SJSA1 (cell line): ENCODE data around the gene ADAMTS9. TPM values are rescaled to one million over a fixed set of nuclear protein-coding genes. Genes with fewer than 3 reads are reported as not detected.

Experiments
- DNase-seq, 2 experiments: peaks; one replicate each; pipeline ENCODE4 v3.0.0-alpha.2; 2015 to 2020; ENCODE audit warnings: low spot score in 2 of 2, low read depth in 1 of 2
- H3K27ac ChIP-seq: fragments of 250-450 bp; sonication (Bioruptor Pico); 2 replicates; pipeline ENCODE4 v1.5.1; 2020; ENCODE audit warnings: mild to moderate bottlenecking, moderate library complexity
- H3K27me3 ChIP-seq: fragments of 250-450 bp; sonication (Bioruptor Pico); replicated peaks from 2 replicates; pipeline ENCODE4 v1.5.1; 2020; ENCODE audit warnings: mild to moderate bottlenecking, moderate library complexity
- H3K36me3 ChIP-seq: fragments of 250-450 bp; sonication (Bioruptor Pico); 2 replicates; pipeline ENCODE4 v1.5.1; 2020; ENCODE audit warnings: mild to moderate bottlenecking
- H3K4me1 ChIP-seq: fragments of 250-450 bp; sonication (Bioruptor Pico); replicated peaks from 2 replicates; pipeline ENCODE4 v1.6.1; 2021; ENCODE audit warnings: mild to moderate bottlenecking
- H3K4me3 ChIP-seq: fragments of 250-450 bp; sonication (Bioruptor Pico); 2 replicates; pipeline ENCODE4 v1.5.1; 2020; ENCODE audit warnings: mild to moderate bottlenecking
- H3K9me3 ChIP-seq: fragments of 250-450 bp; sonication (Bioruptor Pico); replicated peaks from 2 replicates; pipeline ENCODE4 v1.5.1; 2020; ENCODE audit warnings: mild to moderate bottlenecking
- total RNA-seq: library from RNA; depleted of rRNA; stranded (reverse); fragments of >200 nt; shearing (Covaris generic); gene quantifications from 2 replicates; pipeline ENCODE4 v1.2.3, GENCODE V29; 2014

Gene ADAMTS9
- total RNA-seq, 1 experiment from 2014 or later, result 5.6 TPM

- peaks cover 25% of the 10 kb centered on the region for H3K4me1 ChIP-seq
- no peak for DNase-seq
- H3K4me3 ChIP-seq, result no peak overlapping the region
- H3K9me3 ChIP-seq, result no peaks in the 10 kb centered on the region
- no peak overlapping the region for H3K27ac ChIP-seq
- no peaks in the 10 kb centered on the region for H3K27me3 ChIP-seq
- no peaks in the 10 kb centered on the region for H3K36me3 ChIP-seq
These were observed 190.9 kb downstream of the ADAMTS9 start for GRCh38 chr3:64496786-64497490.

GRCh38 chr3:64495781-64496334 lies 191.9 kb downstream of the ADAMTS9 start:
- H3K4me3 ChIP-seq, result no peak overlapping the region
- no peak overlapping the region for H3K27ac ChIP-seq
- no peaks in the 10 kb centered on the region for H3K9me3 ChIP-seq
- H3K27me3 ChIP-seq, result no peaks in the 10 kb centered on the region
- peaks cover 29% of the 10 kb centered on the region for H3K4me1 ChIP-seq
- DNase-seq, result no peak
- H3K36me3 ChIP-seq, result no peaks in the 10 kb centered on the region

DNA sequence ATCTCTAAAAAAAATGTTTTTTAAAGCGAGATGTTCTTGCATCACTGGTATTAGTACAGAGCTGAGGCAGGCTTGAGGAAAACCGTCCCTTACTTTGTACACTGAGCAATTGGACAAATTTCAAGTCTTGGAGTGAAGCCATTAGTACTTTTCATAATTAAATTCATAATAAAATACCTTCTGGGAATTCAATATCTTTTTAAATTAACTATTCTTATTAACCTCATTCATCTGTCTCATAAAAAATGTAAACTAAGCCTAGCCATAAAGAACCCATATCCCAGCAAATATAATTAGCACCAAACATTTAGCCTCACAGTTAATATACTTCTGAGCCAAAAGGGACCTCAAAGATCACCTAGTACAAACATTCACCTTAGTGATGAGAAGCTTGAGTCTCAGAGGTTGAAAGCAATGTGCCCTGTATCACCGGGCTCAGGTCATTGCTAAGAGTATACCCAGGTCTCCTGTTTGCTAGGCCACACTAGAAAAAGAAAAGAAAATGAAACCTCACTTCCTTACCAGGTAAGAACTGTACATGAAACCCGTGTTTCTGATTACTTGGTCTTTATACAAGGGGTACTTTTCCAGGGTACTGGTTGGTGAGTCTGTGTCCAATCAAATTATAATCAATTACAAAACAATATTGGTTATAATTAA lies 192.5 kb downstream of the ADAMTS9 start:
- H3K27ac ChIP-seq, result no peak overlapping the region
- no peak for DNase-seq
- H3K9me3 ChIP-seq, result no peaks in the 10 kb centered on the region
- H3K36me3 ChIP-seq, result no peaks in the 10 kb centered on the region
- peaks cover 27% of the 10 kb centered on the region for H3K4me1 ChIP-seq
- H3K27me3 ChIP-seq, result no peaks in the 10 kb centered on the region
- no peak overlapping the region for H3K4me3 ChIP-seq

DNA sequence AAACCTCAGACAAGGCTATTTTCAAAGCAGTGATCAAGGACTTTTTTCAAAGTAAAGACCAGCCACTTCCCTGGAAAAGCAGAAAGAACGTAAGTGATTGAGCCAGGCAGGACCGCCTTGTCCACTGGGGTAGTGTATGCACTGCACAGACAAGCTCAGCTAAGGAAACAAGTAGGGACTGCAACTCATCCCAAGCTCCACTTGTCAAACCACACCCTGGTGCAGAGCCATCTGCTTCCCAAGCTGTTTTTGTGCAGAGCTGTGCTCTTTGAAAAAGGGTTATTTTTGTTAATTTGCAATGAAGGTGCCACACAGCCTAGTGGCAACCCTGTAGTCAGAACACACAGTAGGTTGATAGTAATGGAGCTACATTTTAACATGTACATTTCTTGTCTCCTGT lies 193.3 kb downstream of the ADAMTS9 start:
- no peak for DNase-seq
- H3K27me3 ChIP-seq, result no peaks in the 10 kb centered on the region
- H3K4me3 ChIP-seq, result no peak overlapping the region

DNA sequence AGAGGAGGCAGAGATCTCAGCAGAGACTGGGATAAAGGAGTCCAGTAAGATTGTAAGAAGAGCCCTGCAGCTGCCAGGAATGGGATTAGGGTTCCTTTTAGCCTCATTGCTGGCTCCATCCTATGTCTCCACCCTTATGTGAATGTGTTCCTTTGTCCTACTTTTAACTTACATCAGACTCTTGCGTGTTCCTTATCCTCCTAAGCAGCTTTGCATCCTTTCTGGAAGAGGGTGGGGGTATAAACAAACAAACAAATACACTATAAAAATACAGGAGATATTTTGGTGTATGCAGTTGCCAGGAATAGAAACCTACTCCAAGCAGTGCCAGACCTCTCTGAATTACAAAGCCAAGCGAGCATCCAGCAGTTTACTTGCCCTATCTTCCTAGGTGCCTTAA lies 194.7 kb downstream of the ADAMTS9 start:
- H3K4me1 ChIP-seq, result peaks cover 20% of the 10 kb centered on the region
- no peaks in the 10 kb centered on the region for H3K36me3 ChIP-seq
- no peaks in the 10 kb centered on the region for H3K27me3 ChIP-seq
- H3K9me3 ChIP-seq, result no peaks in the 10 kb centered on the region
- H3K4me3 ChIP-seq, result no peak overlapping the region
- DNase-seq, result no peak
- no peak overlapping the region for H3K27ac ChIP-seq

More for the DNA sequence above, 193.3 kb downstream of the ADAMTS9 start:
- no peaks in the 10 kb centered on the region for H3K36me3 ChIP-seq
- peaks cover 25% of the 10 kb centered on the region for H3K4me1 ChIP-seq
- H3K27ac ChIP-seq, result no peak overlapping the region
- no peaks in the 10 kb centered on the region for H3K9me3 ChIP-seq

DNA sequence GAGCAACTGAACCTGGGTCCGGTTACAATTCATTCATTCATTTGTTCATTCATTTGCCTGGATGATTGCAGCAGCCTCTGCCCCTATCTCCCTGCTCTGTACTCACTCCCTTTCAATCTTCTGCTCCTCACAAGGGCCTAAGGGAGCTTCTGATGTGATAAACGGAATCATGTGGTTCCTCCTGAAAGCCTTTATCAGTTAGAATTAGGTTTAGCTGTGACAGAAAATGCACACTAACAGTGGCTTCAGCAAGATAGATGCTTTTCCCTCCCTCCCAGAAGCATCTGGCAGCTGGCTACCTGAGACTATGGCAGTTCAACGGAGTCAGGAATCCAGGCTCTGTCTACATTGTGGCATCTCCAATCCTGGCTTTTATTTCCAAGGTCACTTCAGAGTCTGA lies 196.0 kb downstream of the ADAMTS9 start:
- no peak overlapping the region for H3K27ac ChIP-seq
- no peak overlapping the region for H3K4me3 ChIP-seq
- H3K4me1 ChIP-seq, result peaks cover 20% of the 10 kb centered on the region
- DNase-seq, result no peak
- H3K36me3 ChIP-seq, result no peaks in the 10 kb centered on the region
- H3K9me3 ChIP-seq, result no peaks in the 10 kb centered on the region
- H3K27me3 ChIP-seq, result no peaks in the 10 kb centered on the region

DNA sequence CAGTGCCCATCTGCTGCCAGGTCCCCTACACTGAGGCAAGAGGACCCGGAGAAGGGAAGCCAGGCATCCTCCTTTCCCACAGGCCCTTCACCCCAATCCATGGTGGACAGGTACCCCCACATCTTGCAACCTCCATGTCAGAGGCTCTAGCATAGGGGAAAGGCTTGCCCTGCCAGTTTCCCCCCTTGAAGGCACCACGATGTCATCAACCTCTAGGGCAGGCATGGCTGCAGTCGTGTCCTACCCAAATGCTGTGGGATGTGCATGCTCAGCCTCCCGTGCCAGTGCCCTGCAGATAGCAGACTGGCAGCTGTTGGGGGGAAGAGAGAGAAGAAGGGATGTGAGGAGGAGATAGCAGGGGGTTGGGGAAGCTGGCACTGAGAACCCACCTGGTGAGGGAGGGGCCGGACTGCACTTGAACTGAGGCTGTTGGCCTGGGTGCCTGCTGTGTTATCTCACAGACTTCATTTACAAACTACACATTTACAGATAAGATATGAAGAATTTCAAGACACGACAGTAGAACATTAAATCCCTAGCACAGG lies 197.5 kb downstream of the ADAMTS9 start:
- DNase-seq, result no peak
- H3K27me3 ChIP-seq, result no peaks in the 10 kb centered on the region
- H3K9me3 ChIP-seq, result no peaks in the 10 kb centered on the region
- H3K36me3 ChIP-seq, result no peaks in the 10 kb centered on the region
- no peak overlapping the region for H3K27ac ChIP-seq
- H3K4me3 ChIP-seq, result no peak overlapping the region
- peaks cover 20% of the 10 kb centered on the region for H3K4me1 ChIP-seq

GRCh38 chr3:64489361-64490044 lies 198.3 kb downstream of the ADAMTS9 start:
- no peak overlapping the region for H3K27ac ChIP-seq
- peaks cover 20% of the 10 kb centered on the region for H3K4me1 ChIP-seq
- no peak overlapping the region for H3K4me3 ChIP-seq
- H3K36me3 ChIP-seq, result no peaks in the 10 kb centered on the region
- no peak for DNase-seq
- H3K27me3 ChIP-seq, result no peaks in the 10 kb centered on the region
- H3K9me3 ChIP-seq, result no peaks in the 10 kb centered on the region

DNA sequence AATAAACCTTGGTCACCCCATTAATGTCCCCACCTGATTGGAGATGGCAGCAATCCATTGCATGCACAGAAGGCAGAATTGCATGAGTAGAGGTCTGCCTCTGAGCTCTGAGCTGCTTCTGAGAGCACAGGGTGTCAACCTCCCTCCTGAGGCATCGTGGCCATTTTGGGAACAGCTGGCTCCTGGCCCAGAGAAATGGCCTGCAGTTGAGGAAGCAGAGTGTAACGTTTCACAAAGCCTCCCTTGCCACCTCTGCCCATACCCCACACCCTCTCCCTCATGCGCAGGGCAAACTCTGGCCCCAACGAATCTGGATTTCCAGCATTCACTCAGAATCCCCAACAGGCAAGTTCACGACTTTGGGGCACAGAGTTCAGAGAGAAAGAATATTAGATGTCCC lies 198.9 kb downstream of the ADAMTS9 start:
- no peak overlapping the region for H3K27ac ChIP-seq
- no peak for DNase-seq
- H3K4me1 ChIP-seq, result peaks cover 23% of the 10 kb centered on the region
- no peaks in the 10 kb centered on the region for H3K27me3 ChIP-seq
- no peaks in the 10 kb centered on the region for H3K36me3 ChIP-seq
- H3K9me3 ChIP-seq, result no peaks in the 10 kb centered on the region
- no peak overlapping the region for H3K4me3 ChIP-seq

DNA sequence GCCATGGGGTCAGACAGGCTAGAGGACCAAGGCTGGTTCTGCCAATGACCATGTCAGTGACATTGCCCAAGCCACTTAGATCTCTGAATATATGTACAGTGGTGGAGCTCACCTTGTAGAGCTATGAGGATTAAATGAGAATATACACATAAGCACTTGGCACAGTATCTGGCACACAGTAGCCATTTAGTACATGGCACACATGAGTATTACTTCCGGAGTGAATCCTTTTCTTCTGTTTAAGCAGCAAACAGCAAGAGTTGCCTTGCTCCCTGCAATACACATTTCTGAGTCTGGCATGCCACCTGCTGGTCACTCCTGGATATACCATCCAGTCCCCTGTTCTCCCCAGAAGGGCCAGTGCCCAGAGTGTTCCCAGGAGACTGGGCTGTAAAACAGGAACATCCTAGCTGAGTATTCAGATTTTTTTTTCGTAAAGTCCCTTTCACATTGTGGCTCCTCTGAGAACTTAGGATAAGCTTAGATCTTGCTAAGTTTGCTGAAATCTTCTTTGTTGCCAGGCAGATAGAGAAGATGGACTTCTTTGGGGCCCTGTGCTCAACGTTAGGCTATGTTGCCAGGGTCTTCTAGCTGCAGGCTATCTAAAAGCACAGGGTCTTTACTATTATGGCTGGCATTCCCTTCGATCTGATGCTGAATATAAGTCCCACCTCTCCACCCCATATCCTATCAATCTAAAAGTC lies 203.4 kb downstream of the ADAMTS9 start:
- H3K27me3 ChIP-seq, result no peaks in the 10 kb centered on the region

DNA sequence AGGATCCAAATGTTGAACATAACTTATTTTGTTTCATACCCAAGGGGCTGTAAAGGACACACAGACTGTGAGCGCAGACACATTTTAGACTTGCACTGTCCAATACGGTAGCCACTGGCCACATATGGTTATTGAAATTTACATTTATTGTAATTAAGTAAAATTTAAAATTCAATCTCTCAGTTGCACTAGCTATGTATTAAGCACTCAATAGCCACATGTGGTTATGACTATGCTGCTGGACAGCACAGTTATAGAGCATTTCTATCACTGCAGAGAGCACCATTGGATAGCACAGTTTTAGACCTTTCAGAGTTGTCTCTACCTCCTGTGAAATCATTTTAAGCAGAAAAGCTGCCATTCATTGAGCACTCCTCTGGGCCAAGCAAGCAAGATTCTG lies 204.3 kb downstream of the ADAMTS9 start:
- Histone ChIP-seq H3K4me3 (no peak overlapping the region), H3K4me1 (peaks cover 3% of the 10 kb centered on the region; the same call in 1 of the 2 replicates), H3K36me3 (no peaks in the 10 kb centered on the region), H3K9me3 (no peaks in the 10 kb centered on the region), H3K27ac (no peak overlapping the region), H3K27me3 (no peaks in the 10 kb centered on the region)
- DNase-seq, result no peak

More for the DNA sequence above, 203.4 kb downstream of the ADAMTS9 start:
- Histone ChIP-seq H3K4me1 (peaks cover 3% of the 10 kb centered on the region; the same call in 1 of the 2 replicates), H3K4me3 (no peak overlapping the region), H3K36me3 (no peaks in the 10 kb centered on the region), H3K9me3 (no peaks in the 10 kb centered on the region), H3K27ac (no peak overlapping the region)
- peak; percentile 76 to 78 for DNase-seq

GRCh38 chr3:64475037-64475436 lies 212.8 kb downstream of the ADAMTS9 start:
- H3K27me3 ChIP-seq, result no peaks in the 10 kb centered on the region
- DNase-seq, result no peak
- no peaks in the 10 kb centered on the region for H3K36me3 ChIP-seq
- no peak overlapping the region for H3K4me3 ChIP-seq
- H3K27ac ChIP-seq, result no peak overlapping the region
- H3K4me1 ChIP-seq, result no peaks in the 10 kb centered on the region
- no peaks in the 10 kb centered on the region for H3K9me3 ChIP-seq

DNA sequence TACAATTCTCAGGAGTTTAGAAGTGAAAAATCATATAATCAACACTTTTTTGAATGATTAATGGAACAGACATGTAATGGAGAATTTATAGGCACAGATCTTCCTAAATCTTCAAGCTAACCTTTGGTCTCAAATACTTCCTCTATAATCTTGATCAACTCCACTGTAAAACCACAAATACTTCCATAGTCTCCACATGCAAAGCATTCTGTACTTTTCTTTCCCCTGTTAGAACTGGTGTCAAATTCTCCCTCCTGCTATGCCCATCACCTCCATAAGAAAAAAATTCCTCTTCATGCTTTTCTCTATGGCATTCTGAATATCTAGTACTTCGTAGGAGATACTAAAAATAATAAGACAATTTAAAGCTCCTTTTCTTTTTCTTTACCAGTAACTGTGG lies 214.3 kb downstream of the ADAMTS9 start:
- Histone ChIP-seq H3K4me3 (no peak overlapping the region), H3K27me3 (no peaks in the 10 kb centered on the region), H3K27ac (no peak overlapping the region), H3K4me1 (no peaks in the 10 kb centered on the region), H3K36me3 (no peaks in the 10 kb centered on the region), H3K9me3 (no peaks in the 10 kb centered on the region)
- DNase-seq, result no peak
